ENCODE measurements around the gene HIBADH. TPM values are rescaled to one million over a fixed set of nuclear protein-coding genes. Genes with fewer than 3 reads are reported as not detected.

Gene HIBADH
- polyA plus RNA-seq, 1 donor (not counting 4 experiments of a cell fraction or from before 2014, with no cell fraction given) = 42.6 TPM

GRCh38 chr7:27703181-27703580 is 40.5 kb upstream of the HIBADH start:
- dilution Hi-C loops (cut with MboI; ENCODE audit: extremely low pct_ligation_motif_present, low sequenced_read_pairs) = no loop called here
- TF ChIP-seq CTCF (optimal IDR thresholded peaks at IDR 0.05 in 1 of 3, IDR thresholded peaks at IDR 0.05 in 1 of 3, conservative IDR thresholded peaks at IDR 0.05 in 1 of 3; ENCODE audit: extremely low read depth in 1 of 3, insufficient read depth in 2 of 3, low read length in 3 of 3) (no peak), EZH2 (IDR thresholded peaks at IDR 0.05; ENCODE audit: low read length) (no peak)
- H3K4me2 ChIP-seq (ENCODE audit: control insufficient read depth, extremely low read depth, insufficient read depth, low read depth, low read length) = no peak overlapping the region
- H3K9me3 ChIP-seq (ENCODE audit: control insufficient read depth, low read depth, low read length) = no peaks in the 10 kb centered on the region
- H3K36me3 ChIP-seq (ENCODE audit: control insufficient read depth in 2 of 2, extremely low read depth in 1 of 2, insufficient read depth in 2 of 2, low read length in 2 of 2) = no peaks in the 10 kb centered on the region
- no peaks in the 10 kb centered on the region for H4K20me1 ChIP-seq (ENCODE audit: control insufficient read depth, extremely low read depth, insufficient read depth, low read length)
- no peaks in the 10 kb centered on the region for H3K27me3 ChIP-seq (ENCODE audit: control insufficient read depth, extremely low read depth, insufficient read depth, low read length)
- H3K79me2 ChIP-seq (ENCODE audit: control insufficient read depth, insufficient read depth, low read length) = no peaks in the 10 kb centered on the region
- no peaks in the 10 kb centered on the region for H3K4me1 ChIP-seq (ENCODE audit: control insufficient read depth, extremely low read depth, insufficient read depth, low read length)
- H3K9ac ChIP-seq (ENCODE audit: control insufficient read depth, extremely low read depth, insufficient read depth, low read length) = no peak overlapping the region
- H3K27ac ChIP-seq (ENCODE audit: control insufficient read depth, insufficient read depth, low read length) = no peak overlapping the region
- FAIRE-seq (no peak), DNase-seq (ENCODE audit: low read depth, low spot score) (no peak)
- no peak overlapping the region for H3K4me3 ChIP-seq (ENCODE audit: control insufficient read depth in 2 of 3, extremely low read depth in 1 of 3, insufficient read depth in 2 of 3, low read depth in 1 of 3, low read length in 3 of 3)
- no peak overlapping the region for H2AFZ ChIP-seq (ENCODE audit: control insufficient read depth, low read length)
- H3K9me1 ChIP-seq (ENCODE audit: control insufficient read depth, extremely low read depth, insufficient read depth, low read length) = no peaks in the 10 kb centered on the region

DNA sequence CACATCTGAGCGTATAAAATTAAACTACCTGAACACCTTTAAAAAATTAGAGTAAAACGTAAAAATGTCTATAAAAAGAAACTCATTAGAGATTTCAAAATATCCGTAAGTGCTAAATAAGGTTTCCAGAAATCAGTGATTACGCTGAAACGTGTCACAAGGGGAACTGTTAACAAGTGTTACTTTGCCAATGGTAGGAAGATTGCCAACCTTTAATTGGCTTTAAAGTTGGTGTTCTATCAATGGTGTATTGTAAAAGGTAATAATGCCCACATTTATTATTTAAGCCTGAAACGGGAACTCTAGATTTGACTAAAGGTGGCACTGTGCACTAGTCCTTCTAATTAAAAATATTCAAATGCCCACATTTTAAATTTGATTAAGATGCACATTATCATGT is 37.8 kb upstream of the HIBADH start:
- no peak overlapping the region for H2AFZ ChIP-seq (ENCODE audit: control insufficient read depth, low read length)

More for the DNA sequence above, 37.8 kb upstream of the HIBADH start:
- H3K4me1 ChIP-seq (ENCODE audit: control insufficient read depth, extremely low read depth, insufficient read depth, low read length) = peaks cover 3% of the 10 kb centered on the region
- H3K79me2 ChIP-seq (ENCODE audit: control insufficient read depth, insufficient read depth, low read length) = no peaks in the 10 kb centered on the region
- H3K36me3 ChIP-seq (ENCODE audit: control insufficient read depth in 2 of 2, extremely low read depth in 1 of 2, insufficient read depth in 2 of 2, low read length in 2 of 2) = no peaks in the 10 kb centered on the region
- no peak overlapping the region for H3K27ac ChIP-seq (ENCODE audit: control insufficient read depth, insufficient read depth, low read length)
- FAIRE-seq (no peak), DNase-seq (ENCODE audit: low read depth, low spot score) (no peak)
- H3K4me3 ChIP-seq (ENCODE audit: control insufficient read depth in 2 of 3, extremely low read depth in 1 of 3, insufficient read depth in 2 of 3, low read depth in 1 of 3, low read length in 3 of 3) = no peak overlapping the region
- dilution Hi-C loops (cut with MboI; ENCODE audit: extremely low pct_ligation_motif_present, low sequenced_read_pairs) = no loop called here
- H3K9me3 ChIP-seq (ENCODE audit: control insufficient read depth, low read depth, low read length) = no peaks in the 10 kb centered on the region
- H3K9me1 ChIP-seq (ENCODE audit: control insufficient read depth, extremely low read depth, insufficient read depth, low read length) = no peaks in the 10 kb centered on the region
- H4K20me1 ChIP-seq (ENCODE audit: control insufficient read depth, extremely low read depth, insufficient read depth, low read length) = no peaks in the 10 kb centered on the region
- no peak overlapping the region for H3K9ac ChIP-seq (ENCODE audit: control insufficient read depth, extremely low read depth, insufficient read depth, low read length)
- TF ChIP-seq EZH2 (IDR thresholded peaks at IDR 0.05; ENCODE audit: low read length) (no peak), CTCF (optimal IDR thresholded peaks at IDR 0.05 in 1 of 3, IDR thresholded peaks at IDR 0.05 in 1 of 3, conservative IDR thresholded peaks at IDR 0.05 in 1 of 3; ENCODE audit: extremely low read depth in 1 of 3, insufficient read depth in 2 of 3, low read length in 3 of 3) (no peak)
- no peak overlapping the region for H3K4me2 ChIP-seq (ENCODE audit: control insufficient read depth, extremely low read depth, insufficient read depth, low read depth, low read length)
- no peaks in the 10 kb centered on the region for H3K27me3 ChIP-seq (ENCODE audit: control insufficient read depth, extremely low read depth, insufficient read depth, low read length)
